ENCODE data around the gene TNF.

- TF ChIP-seq POLR2A (IDR thresholded peaks at IDR 0.05) (no peak), CTCF (IDR thresholded peaks at IDR 0.05) (no peak), EP300 (IDR thresholded peaks at IDR 0.05) (no peak)
Measured at GRCh38 chr6:31541059-31541657, 34.2 kb upstream of the TNF start.

Data from tibial nerve (tissue), 4 donors.